Stomach (tissue), 9 donors: ENCODE results near the gene PCDH15. TPM values are rescaled to one million over a fixed set of nuclear protein-coding genes. Genes with fewer than 3 reads are reported as not detected.

Experiments used
- DNase-seq, 2 donors: peaks; one replicate each; pipeline versions ENCODE4 v3.0.0 to v3.0.0-alpha.2; 2013 to 2019
- H3K27ac ChIP-seq, 5 donors: fragments of 200-600 bp in 4 of 5; sonication (generic) in 4 of 5; one replicate each; pipeline ENCODE4 v1.5.1; 2013 to 2019; ENCODE audit warnings: mild to moderate bottlenecking in 1 of 5, moderate library complexity in 1 of 5
- H3K27me3 ChIP-seq, 3 donors: fragments of 200-600 bp; sonication (generic); one replicate each; pipeline ENCODE4 v1.5.1; 2017 to 2019; ENCODE audit warnings: mixed run types in 1 of 3
- H3K36me3 ChIP-seq, 4 donors: fragments of 200-600 bp; sonication (generic); 1 replicate in 3 of 4; 2 replicates in 1 of 4; pipeline ENCODE4 v1.5.1; 2016 to 2019
- H3K4me1 ChIP-seq, 4 donors: fragments of 200-600 bp; sonication (generic); one replicate each; pipeline ENCODE4 v1.5.1; 2016 to 2019
- H3K4me3 ChIP-seq, 4 donors: fragments of 200-600 bp; sonication (generic) in 3 of 4; one replicate each; pipeline ENCODE4 v1.5.1; 2016 to 2019; ENCODE audit warnings: mild to moderate bottlenecking in 1 of 4
- H3K9me3 ChIP-seq, 4 donors: fragments of 200-600 bp; sonication (generic); one replicate each; pipeline ENCODE4 v1.5.1; 2016 to 2019
- CTCF ChIP-seq, 7 experiments: fragments of 450-650 bp in 4 of 7; fragments of 200-600 bp in 3 of 7; sonication (generic) in 3 of 7; IDR thresholded peaks; one replicate each; pipeline ENCODE4 v1.5.1; 2016 to 2019; ENCODE audit warnings: antibody characterized with exemption in 7 of 7, control low read depth in 2 of 7, mild to moderate bottlenecking in 1 of 7
- EP300 ChIP-seq: sonication (generic); formaldehyde crosslinking; IDR thresholded peaks from one replicate; pipeline ENCODE4 v1.6.1; 2017; ENCODE audit warnings: antibody characterized with exemption
- POLR2A ChIP-seq, 4 donors: fragments of 450-650 bp; IDR thresholded peaks; one replicate each; pipeline ENCODE4 v1.6.1; 2016; ENCODE audit warnings: antibody characterized with exemption in 4 of 4, control low read depth in 2 of 4, mild to moderate bottlenecking in 1 of 4, moderate library complexity in 1 of 4
- POLR2AphosphoS5 ChIP-seq, 3 donors: sonication (generic); formaldehyde crosslinking; IDR thresholded peaks; one replicate each; pipeline ENCODE4 v1.6.1; 2016; ENCODE audit warnings: antibody characterized with exemption in 3 of 3
- WGBS, 5 donors: extraction: QIAGEN DNeasy Blood & Tissue Kit in 3 of 5; methylation state at CpG; one replicate each; pipeline versions ENCODE4 v1.1.5 to v1.1.7; 2013 to 2018; 5-methylcytosine and 5-hydroxymethylcytosine counted together
- intact Hi-C: fragments of 100-400 bp; cut with DNase I; formaldehyde crosslinking; loops from one replicate; pipeline ENCODE4 v1.15.1; 2023; ENCODE audit warnings: low total_unique reads
- polyA plus RNA-seq, 3 donors: library from polyadenylated mRNA; stranded (reverse); fragments of 200-250 nt; gene quantifications; one replicate each; pipeline ENCODE4 v1.2.3, GENCODE V29; 2013
- total RNA-seq, 5 donors: library from RNA; depleted of rRNA; stranded (reverse); fragments of >200 nt; gene quantifications; one replicate each; pipeline versions ENCODE4 v1.1.0 to v1.2.3, GENCODE V29; 2014 to 2016
- donor health status: healthy with polysubstance abuse.
- donor health status: Bipolar disorder and iron deficiency.
- donor health status: healthy.

PCDH15 gene
- total and polyA plus RNA-seq, 8 donors: 3.7 TPM; not detected in 7

GRCh38 chr10:54585572-54585971, 215.5 kb downstream of the PCDH15 start:
- peak in 1 of 2 donors; percentile 6 for DNase-seq
- no peaks in the 10 kb centered on the region for H3K36me3 ChIP-seq
- H3K4me3 ChIP-seq: no peak overlapping the region
- TF ChIP-seq CTCF (IDR thresholded peaks at IDR 0.05) (no peak), POLR2AphosphoS5 (IDR thresholded peaks at IDR 0.05) (no peak)
- intact Hi-C loops: no loop called here
- H3K27ac ChIP-seq: no peak overlapping the region
- no peaks in the 10 kb centered on the region for H3K9me3 ChIP-seq
- 21 to 44% (median 25%) methylated on average over 2 of the region's 2 CpGs for WGBS, 5 donors
- H3K4me1 ChIP-seq: no peaks in the 10 kb centered on the region
- no peaks in the 10 kb centered on the region for H3K27me3 ChIP-seq

- WGBS, 5 donors: 79 to 85% (median 81%) methylated on average over 2 of the region's 2 CpGs
These were observed 223.3 kb downstream of the PCDH15 start for GRCh38 chr10:54577682-54578081.

GRCh38 chr10:54576541-54576940, 224.5 kb downstream of the PCDH15 start:
- Histone ChIP-seq H3K4me3 (no peak overlapping the region), H3K27me3 (no peaks in the 10 kb centered on the region), H3K4me1 (no peaks in the 10 kb centered on the region), H3K36me3 (no peaks in the 10 kb centered on the region), H3K27ac (no peak overlapping the region), H3K9me3 (peaks cover 0 to 8% (median 0%) of the 10 kb centered on the region in 4 donors)
- no peak for DNase-seq
- TF ChIP-seq CTCF (IDR thresholded peaks at IDR 0.05) (no peak), POLR2AphosphoS5 (IDR thresholded peaks at IDR 0.05) (no peak), EP300 (no peak), POLR2A (IDR thresholded peaks at IDR 0.05) (no peak)
- whole genome bisulfite sequencing, 5 donors: 50 to 79% (median 62%) methylated on average over 5 of the region's 5 CpGs
- intact Hi-C loops: no loop called here

More at GRCh38 chr10:54577682-54578081, 223.3 kb downstream of the PCDH15 start:
- TF ChIP-seq CTCF (IDR thresholded peaks at IDR 0.05) (no peak), POLR2A (IDR thresholded peaks at IDR 0.05) (no peak), EP300 (no peak), POLR2AphosphoS5 (IDR thresholded peaks at IDR 0.05) (no peak)
- intact Hi-C loops: no loop called here
- peaks cover 0 to 8% (median 0%) of the 10 kb centered on the region in 4 donors for H3K9me3 ChIP-seq
- no peak for DNase-seq
- no peaks in the 10 kb centered on the region for H3K4me1 ChIP-seq
- no peaks in the 10 kb centered on the region for H3K36me3 ChIP-seq
- H3K4me3 ChIP-seq: no peak overlapping the region
- no peak overlapping the region for H3K27ac ChIP-seq
- no peaks in the 10 kb centered on the region for H3K27me3 ChIP-seq

DNA sequence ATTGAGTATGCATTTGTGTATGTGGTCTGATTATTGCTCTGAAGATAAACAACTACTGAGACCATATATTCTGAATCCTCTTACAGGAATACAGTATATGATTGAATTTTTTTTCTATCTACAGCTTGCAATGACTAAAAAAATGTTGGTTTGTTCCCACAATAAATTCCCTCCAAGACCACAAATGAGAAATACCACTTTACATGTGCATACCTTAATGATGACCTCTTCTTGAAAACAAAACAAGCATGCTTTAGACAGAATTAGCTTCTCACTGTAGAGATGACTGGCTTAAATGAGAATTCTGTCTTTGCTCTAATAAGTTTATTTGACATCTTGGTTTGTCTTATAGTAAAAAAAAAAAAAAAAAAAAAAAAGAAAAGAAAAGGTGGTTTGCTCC, 241.5 kb downstream of the PCDH15 start:
- H3K9me3 ChIP-seq: no peaks in the 10 kb centered on the region

More for the DNA sequence above, 241.5 kb downstream of the PCDH15 start:
- DNase-seq: no peak
- Histone ChIP-seq H3K4me1 (no peaks in the 10 kb centered on the region), H3K4me3 (no peak overlapping the region), H3K27ac (no peak overlapping the region), H3K27me3 (no peaks in the 10 kb centered on the region), H3K36me3 (no peaks in the 10 kb centered on the region)
- intact Hi-C loops: no loop called here
- TF ChIP-seq POLR2A (IDR thresholded peaks at IDR 0.05) (no peak), POLR2AphosphoS5 (IDR thresholded peaks at IDR 0.05) (no peak), EP300 (no peak), CTCF (IDR thresholded peaks at IDR 0.05) (no peak)
